B cell (primary cell): ENCODE measurements around the gene SIRPA. TPM values are rescaled to one million over a fixed set of nuclear protein-coding genes. Genes with fewer than 3 reads are reported as not detected.

Experiments
- ATAC-seq: fragments of 200-7000 bp; cut with Tn5 transposase; one replicate; pipeline ENCODE4 v1.10.0; 2021; ENCODE audit warnings: low read depth, mild to moderate bottlenecking, moderate number of reproducible peaks, moderate library complexity
- CTCF ChIA-PET: fragments of 350-600 bp; sonication (Branson Sonifier 250); formaldehyde crosslinking; loops from one replicate; lab custom pipeline; 2021; ENCODE audit warnings: antibody characterized with exemption, inconsistent platforms; lab: Charles Lee
- POLR2A ChIA-PET: fragments of 350-600 bp; sonication (Branson Sonifier 250); formaldehyde crosslinking; loops from one replicate; lab custom pipeline; 2021; ENCODE audit warnings: antibody characterized with exemption; lab: Charles Lee
- DNase-seq: peaks from one replicate; pipeline ENCODE4 v3.0.0; 2013
- H2AFZ ChIP-seq: 2 replicates; pipeline ENCODE4 v1.6.1; 2012; ENCODE audit warnings: mild to moderate bottlenecking, low read depth, low read length; ENCODE audit not compliant: insufficient read depth, poor library complexity, severe bottlenecking
- H3K27ac ChIP-seq, 2 donors: 1 replicate in 1 of 2; 2 replicates in 1 of 2; pipeline ENCODE4 v1.5.1; 2012 to 2013; ENCODE audit warnings: low read length in 2 of 2, mild to moderate bottlenecking in 2 of 2, moderate library complexity in 1 of 2
- H3K27me3 ChIP-seq, 4 experiments: fragments of 200-600 bp in 1 of 4; sonication (generic) in 1 of 4; replicated peaks in 1 of 4; 1 replicate in 2 of 4; 2 replicates in 2 of 4; pipeline versions ENCODE4 v1.6.1 to v1.7.0; 2013 to 2016; ENCODE audit warnings: low read length in 3 of 4, mild to moderate bottlenecking in 2 of 4, mixed read lengths in 1 of 4, moderate library complexity in 1 of 4; ENCODE audit not compliant: insufficient read depth in 4 of 4, control insufficient read depth in 3 of 4; ENCODE audit errors: control extremely low read depth in 1 of 4
- H3K36me3 ChIP-seq, 2 experiments: replicated peaks in 1 of 2; 1 replicate in 1 of 2; 2 replicates in 1 of 2; pipeline versions ENCODE4 v1.6.1 to v1.7.1; 2013; ENCODE audit warnings: low read length in 1 of 2; ENCODE audit not compliant: insufficient read depth in 2 of 2, control insufficient read depth in 1 of 2; ENCODE audit errors: control extremely low read depth in 1 of 2, extremely low read depth in 1 of 2
- H3K4me1 ChIP-seq, 2 donors: fragments of 200-600 bp in 1 of 2; sonication (generic) in 1 of 2; 1 replicate in 1 of 2; 2 replicates in 1 of 2; pipeline versions ENCODE4 v1.5.1 to v1.6.1; 2013 to 2017; ENCODE audit warnings: low read length in 2 of 2; ENCODE audit not compliant: control insufficient read depth in 2 of 2, insufficient read depth in 2 of 2
- H3K4me2 ChIP-seq: replicated peaks from 2 replicates; pipeline ENCODE3; 2012; ENCODE audit warnings: mild to moderate bottlenecking, low read depth, low read length; ENCODE audit not compliant: poor library complexity, severe bottlenecking
- H3K4me3 ChIP-seq, 5 experiments: fragments of 200-600 bp in 1 of 5; sonication (generic) in 1 of 5; 1 replicate in 3 of 5; 2 replicates in 2 of 5; pipeline versions ENCODE4 v1.5.1 to v1.7.0; 2011 to 2016; ENCODE audit warnings: low read length in 4 of 5, mild to moderate bottlenecking in 4 of 5, low read depth in 2 of 5, control low read depth in 1 of 5, moderate library complexity in 1 of 5; ENCODE audit not compliant: insufficient read depth in 1 of 5; ENCODE audit errors: control extremely low read depth in 1 of 5, extremely low read depth in 1 of 5
- H3K79me2 ChIP-seq: fragments of 200-600 bp; sonication (generic); one replicate; pipeline ENCODE4 v1.6.0; 2016; ENCODE audit warnings: low read length; ENCODE audit not compliant: control insufficient read depth, insufficient read depth
- H3K9ac ChIP-seq: fragments of 200-600 bp; sonication (generic); 2 replicates; pipeline ENCODE4 v1.6.1; 2017; ENCODE audit warnings: mild to moderate bottlenecking, low read length, moderate library complexity
- H3K9me3 ChIP-seq, 3 donors: one replicate each; pipeline versions ENCODE4 v1.6.1 to v1.7.1; 2013; ENCODE audit warnings: low read length in 2 of 3; ENCODE audit not compliant: control insufficient read depth in 2 of 3, insufficient read depth in 1 of 3; ENCODE audit errors: control extremely low read depth in 1 of 3
- H4K20me1 ChIP-seq: 2 replicates; pipeline ENCODE4 v1.6.0; 2012; ENCODE audit warnings: mild to moderate bottlenecking, low read length; ENCODE audit not compliant: insufficient read depth, control insufficient read depth, poor library complexity, severe bottlenecking
- H3K27ac Mint-ChIP-seq: one replicate; pipeline ENCODE4 v1.8.0; 2021; ENCODE audit warnings: mixed read lengths
- H3K27me3 Mint-ChIP-seq: one replicate; pipeline ENCODE4 v1.8.0; 2021; ENCODE audit warnings: mixed read lengths
- H3K4me1 Mint-ChIP-seq: one replicate; pipeline ENCODE4 v1.8.0; 2021; ENCODE audit warnings: mixed read lengths
- H3K4me3 Mint-ChIP-seq: one replicate; pipeline ENCODE4 v1.8.0; 2021; ENCODE audit warnings: mixed read lengths
- H3K9me3 Mint-ChIP-seq: one replicate; pipeline ENCODE4 v1.8.0; 2022; ENCODE audit warnings: mixed read lengths; ENCODE audit not compliant: insufficient read depth
- EZH2 ChIP-seq: IDR thresholded peaks from 2 replicates; pipeline ENCODE4 v1.6.1; 2012; ENCODE audit warnings: borderline replicate concordance, low read depth, mild to moderate bottlenecking, moderate library complexity, low read length; ENCODE audit not compliant: insufficient read depth, poor library complexity, severe bottlenecking
- WGBS: methylation state at CpG from one replicate; pipeline ENCODE4 v1.1.5; 2013; ENCODE audit warnings: missing lambda C conversion rate; ENCODE audit not compliant: insufficient coverage; 5-methylcytosine and 5-hydroxymethylcytosine counted together
- intact Hi-C: fragments of 100-400 bp; cut with micrococcal nuclease; formaldehyde crosslinking; loops from one replicate; pipeline ENCODE4 v1.10.0; 2022
- polyA plus RNA-seq: library from polyadenylated mRNA; depleted of rRNA; stranded (reverse); fragments of >200 nt; gene quantifications from 2 replicates; pipeline ENCODE4 v1.2.3, GENCODE V29; 2012
- total RNA-seq, 2 donors: library from RNA; stranded (reverse); fragments of 120-200 nt in 1 of 2; gene quantifications; 1 replicate in 1 of 2; 2 replicates in 1 of 2; pipeline versions ENCODE4 v1.2.3 to v1.2.4, GENCODE V29; 2013 to 2022
- TF ChIP-seq, protein P1 (sequence below): fragments of 200-600 bp; IDR thresholded peaks from one replicate; pipeline ENCODE4 v1.8.0; 2022; ENCODE audit warnings: antibody characterized with exemption, mild to moderate bottlenecking

SIRPA gene
- total and polyA plus RNA-seq, 2 donors (not counting 1 experiment from before 2014, with no cell fraction given), result 0.94 to 10.2 TPM

DNA sequence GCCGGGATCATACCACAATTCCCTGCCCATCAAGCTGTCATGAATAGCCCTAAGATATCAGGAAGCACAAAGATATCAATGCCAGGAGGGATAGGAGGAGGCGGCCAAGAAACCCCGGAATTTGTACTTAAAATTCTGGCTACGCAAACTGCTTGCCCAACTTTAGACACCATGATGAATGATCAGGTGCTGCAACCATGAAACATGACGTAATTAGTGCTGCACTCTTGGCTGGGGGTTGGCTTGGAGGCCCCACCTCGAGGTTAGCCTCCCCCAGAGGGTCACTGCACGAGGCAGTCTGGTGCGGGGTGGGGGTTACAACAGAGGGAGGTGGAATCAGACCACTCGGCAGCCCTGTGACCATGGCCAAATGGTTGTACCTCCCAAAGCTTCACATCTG lies 8.9 kb downstream of the SIRPA start:
- Histone ChIP-seq H3K27ac (no peak overlapping the region), H4K20me1 (no peaks in the 10 kb centered on the region), H3K4me3 (no peak overlapping the region), H3K9ac (no peak overlapping the region), H3K79me2 (no peaks in the 10 kb centered on the region), H3K4me1 (no peaks in the 10 kb centered on the region), H2AFZ (no peak overlapping the region), H3K36me3 (no peaks in the 10 kb centered on the region), H3K4me2 (no peak overlapping the region), H3K9me3 (no peaks in the 10 kb centered on the region), H3K27me3 (no peaks in the 10 kb centered on the region)
- POLR2A ChIA-PET, result interaction anchor here (0.7 kb wide), 1 partner anchor 102 kb away, joined by 3 read pairs; no protein-coding TSS in a partner anchor
- TF ChIP-seq, protein P1, sequence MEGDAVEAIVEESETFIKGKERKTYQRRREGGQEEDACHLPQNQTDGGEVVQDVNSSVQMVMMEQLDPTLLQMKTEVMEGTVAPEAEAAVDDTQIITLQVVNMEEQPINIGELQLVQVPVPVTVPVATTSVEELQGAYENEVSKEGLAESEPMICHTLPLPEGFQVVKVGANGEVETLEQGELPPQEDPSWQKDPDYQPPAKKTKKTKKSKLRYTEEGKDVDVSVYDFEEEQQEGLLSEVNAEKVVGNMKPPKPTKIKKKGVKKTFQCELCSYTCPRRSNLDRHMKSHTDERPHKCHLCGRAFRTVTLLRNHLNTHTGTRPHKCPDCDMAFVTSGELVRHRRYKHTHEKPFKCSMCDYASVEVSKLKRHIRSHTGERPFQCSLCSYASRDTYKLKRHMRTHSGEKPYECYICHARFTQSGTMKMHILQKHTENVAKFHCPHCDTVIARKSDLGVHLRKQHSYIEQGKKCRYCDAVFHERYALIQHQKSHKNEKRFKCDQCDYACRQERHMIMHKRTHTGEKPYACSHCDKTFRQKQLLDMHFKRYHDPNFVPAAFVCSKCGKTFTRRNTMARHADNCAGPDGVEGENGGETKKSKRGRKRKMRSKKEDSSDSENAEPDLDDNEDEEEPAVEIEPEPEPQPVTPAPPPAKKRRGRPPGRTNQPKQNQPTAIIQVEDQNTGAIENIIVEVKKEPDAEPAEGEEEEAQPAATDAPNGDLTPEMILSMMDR, result no peak
- no peak for TF ChIP-seq EZH2
- H3K9me3 Mint-ChIP-seq, result no peaks in the 10 kb centered on the region
- no peak overlapping the region for H3K4me3 Mint-ChIP-seq
- ATAC-seq, result no peak
- H3K4me1 Mint-ChIP-seq, result peaks cover 22% of the 10 kb centered on the region
- H3K27me3 Mint-ChIP-seq, result no peaks in the 10 kb centered on the region
- 85% methylated on average over 4 of the region's 9 CpGs for WGBS
- H3K27ac Mint-ChIP-seq, result no peak overlapping the region
- intact Hi-C loops, result no loop called here
- CTCF ChIA-PET, result interaction anchor here (0.9 to 1.4 kb wide), 3 partner anchors 19 to 104 kb away, joined by 3 to 4 read pairs (median 3); no protein-coding TSS in a partner anchor
- DNase-seq, result no peak

DNA sequence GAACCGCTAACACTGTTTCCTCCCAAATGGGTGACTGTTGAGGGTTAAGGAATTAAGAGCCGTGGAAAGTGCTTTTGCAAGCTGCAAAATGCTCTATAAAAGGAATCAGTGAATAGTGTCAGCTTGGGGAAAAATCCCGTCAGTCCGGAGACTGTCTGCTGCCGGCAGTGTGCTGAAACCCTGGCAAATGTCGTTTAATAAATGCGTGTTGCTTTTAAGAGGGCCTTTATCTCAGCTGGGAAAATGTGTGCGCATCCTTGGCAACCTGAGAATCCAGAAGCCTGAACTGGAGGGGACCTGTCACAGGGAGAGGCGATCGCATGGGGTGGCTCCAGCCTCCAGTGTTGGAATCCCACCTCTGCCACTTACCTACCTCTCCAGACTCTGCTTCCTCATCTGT lies 9.8 kb downstream of the SIRPA start:
- H3K4me1 Mint-ChIP-seq, result peaks cover 15% of the 10 kb centered on the region
- 94% methylated on average over 7 of the region's 10 CpGs for WGBS
- Histone ChIP-seq H3K9me3 (no peaks in the 10 kb centered on the region), H3K4me1 (no peaks in the 10 kb centered on the region), H3K27ac (no peak overlapping the region), H3K27me3 (no peaks in the 10 kb centered on the region), H3K4me2 (no peak overlapping the region), H3K36me3 (no peaks in the 10 kb centered on the region), H3K79me2 (no peaks in the 10 kb centered on the region), H3K4me3 (no peak overlapping the region), H3K9ac (no peak overlapping the region), H4K20me1 (no peaks in the 10 kb centered on the region), H2AFZ (no peak overlapping the region)
- ATAC-seq, result no peak
- DNase-seq, result no peak
- no peak overlapping the region for H3K27ac Mint-ChIP-seq
- H3K4me3 Mint-ChIP-seq, result no peak overlapping the region
- intact Hi-C loops, result no loop called here
- no peaks in the 10 kb centered on the region for H3K27me3 Mint-ChIP-seq
- no peak for TF ChIP-seq EZH2
- TF ChIP-seq, protein P1, result no peak
- ChIA-PET CTCF (interaction anchor here (1.3 to 1.4 kb wide), 2 partner anchors 19 to 105 kb away, joined by 3 to 4 read pairs; no protein-coding TSS in a partner anchor), POLR2A (no interaction called here)
- no peaks in the 10 kb centered on the region for H3K9me3 Mint-ChIP-seq
